ENCODE data around the gene COLEC12. TPM values are rescaled to one million over a fixed set of nuclear protein-coding genes. Genes with fewer than 3 reads are reported as not detected.

The COLEC12 gene
- total RNA-seq, 1 donor from 2014 or later, result 60.4 TPM

DNA sequence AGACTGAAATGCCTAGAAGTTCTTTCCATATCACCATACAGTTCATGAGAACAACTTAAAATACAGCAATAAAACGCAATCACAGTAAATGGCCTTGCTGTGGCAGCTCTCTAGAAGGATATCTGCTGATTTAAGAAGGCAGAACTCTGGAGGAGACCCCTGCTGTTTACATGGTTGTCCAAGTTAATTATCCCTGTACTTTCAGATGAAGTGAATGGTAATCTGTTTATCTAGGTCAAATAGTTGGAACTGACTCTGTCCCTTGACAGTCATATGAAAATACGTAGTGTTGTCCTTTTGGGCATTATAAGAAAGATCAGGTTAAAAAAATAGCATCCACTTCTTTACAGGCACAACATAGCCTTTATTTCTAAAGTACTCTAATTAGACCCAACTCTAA, 115.6 kb downstream of the COLEC12 start:
- DNase-seq, result no peak

DNA sequence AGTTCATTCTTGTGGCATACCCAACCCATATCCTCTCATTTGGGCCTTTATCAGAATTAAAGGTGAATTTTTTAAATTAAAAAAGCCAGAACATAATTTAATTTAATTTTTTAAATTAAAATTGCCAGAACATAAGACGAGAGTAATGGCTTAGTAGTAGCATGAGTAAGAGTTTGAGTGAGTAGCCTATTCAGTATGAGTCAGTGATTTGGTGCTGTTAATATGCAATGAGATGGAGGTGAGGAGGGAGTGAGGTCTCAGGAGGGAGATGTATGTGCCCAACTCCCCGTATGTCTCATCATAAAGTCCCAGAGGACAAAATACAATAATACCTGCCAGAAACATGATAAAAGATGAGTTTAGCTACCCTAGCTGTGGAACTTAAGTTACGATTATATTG, 117.4 kb downstream of the COLEC12 start:
- no peak for DNase-seq

DNA sequence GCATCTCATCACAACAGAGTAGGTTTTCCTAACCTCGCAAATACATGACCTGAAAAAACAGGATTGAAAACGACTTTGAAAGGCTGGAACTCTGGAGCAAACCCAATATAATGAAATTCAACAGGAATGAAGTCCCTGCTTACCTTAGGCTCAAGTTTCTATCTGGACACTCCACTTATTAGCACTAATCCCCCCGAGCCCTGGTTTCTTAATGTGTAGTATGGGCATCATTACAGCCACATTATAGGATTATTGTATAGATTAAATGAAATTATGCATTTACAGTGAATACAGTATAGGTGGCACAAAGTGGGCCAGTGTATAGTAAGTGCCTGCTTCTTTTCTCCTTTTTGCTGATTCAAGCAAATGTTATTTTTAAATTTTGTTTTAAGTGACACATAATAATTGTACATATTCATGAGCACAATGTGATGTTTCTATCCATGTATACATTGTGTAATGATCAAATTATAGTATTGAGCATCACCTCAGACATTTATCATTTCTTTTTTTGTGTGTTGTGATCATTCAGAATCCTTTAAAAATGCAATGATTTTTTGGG, 118.0 kb downstream of the COLEC12 start:
- DNase-seq, result no peak

DNA sequence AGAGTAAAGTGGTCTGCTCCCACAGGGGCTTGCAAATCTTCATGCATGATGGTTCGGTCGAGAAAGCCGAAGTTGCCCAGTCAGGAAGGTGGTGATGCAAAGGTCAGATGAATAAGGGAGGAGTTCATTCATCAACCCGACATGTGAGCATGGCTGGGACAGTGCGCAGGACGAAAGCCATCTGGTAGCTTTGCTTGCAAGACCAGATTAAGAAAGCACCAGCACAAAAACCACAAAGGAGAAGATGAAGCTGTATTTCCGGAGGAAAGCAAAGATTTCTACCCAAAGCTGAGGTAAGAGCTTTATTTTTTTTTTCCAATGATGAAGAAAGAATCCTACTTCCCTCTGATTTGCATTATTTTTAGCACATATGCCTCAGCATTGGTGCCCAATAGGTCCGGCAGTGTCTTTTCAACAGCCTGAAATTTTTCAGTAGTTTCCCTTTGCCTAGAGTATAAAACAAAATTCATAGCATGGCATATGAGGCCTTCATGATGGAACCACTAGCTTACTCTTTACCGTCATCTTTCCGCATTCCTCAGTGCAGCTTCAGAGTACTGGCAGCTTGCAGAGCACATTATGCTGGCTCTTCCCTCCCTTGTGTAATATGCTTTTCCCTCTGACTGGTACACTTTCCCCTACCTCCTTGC, 120.7 kb downstream of the COLEC12 start:
- no peak for DNase-seq

DNA sequence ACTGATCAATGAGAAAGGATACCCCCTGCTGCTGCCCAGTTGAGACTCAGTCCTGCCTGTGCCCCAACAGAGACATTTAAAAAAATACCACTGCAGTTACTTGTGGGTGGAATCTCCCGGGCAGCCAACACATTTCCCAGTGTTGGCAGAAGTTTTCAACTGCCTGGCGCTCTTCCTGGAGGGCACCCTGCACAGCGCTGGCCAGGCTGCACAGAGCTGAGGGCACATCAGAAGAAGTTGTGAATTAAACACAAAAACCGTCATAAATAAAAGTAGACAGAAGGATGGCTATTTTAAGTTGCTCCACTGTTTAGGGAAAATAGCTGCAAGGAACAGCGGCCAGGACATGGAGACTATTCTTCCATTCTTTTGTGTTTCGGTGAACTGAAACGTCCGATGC, 122.4 kb downstream of the COLEC12 start:
- no peak for DNase-seq

DNA sequence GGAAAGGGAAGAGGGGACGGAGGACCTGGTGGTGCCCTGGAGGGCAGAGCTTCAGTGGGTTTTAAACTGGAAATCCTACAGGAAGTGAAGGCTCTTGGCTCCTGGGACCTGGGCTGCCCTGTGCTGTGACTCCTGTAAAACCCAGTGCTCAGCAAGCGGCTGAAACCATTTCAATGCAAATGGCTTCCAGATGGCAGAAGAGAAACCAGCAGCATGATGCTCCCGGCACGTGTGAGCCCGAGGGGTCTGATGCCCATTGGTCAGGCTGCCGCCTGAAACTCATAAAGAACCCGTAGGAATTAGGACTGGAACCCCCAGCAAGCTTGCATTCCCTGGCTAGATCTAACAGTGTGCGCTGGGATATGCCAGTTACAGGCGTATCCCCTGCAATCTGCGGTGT, 123.4 kb downstream of the COLEC12 start:
- no peak for DNase-seq

DNA sequence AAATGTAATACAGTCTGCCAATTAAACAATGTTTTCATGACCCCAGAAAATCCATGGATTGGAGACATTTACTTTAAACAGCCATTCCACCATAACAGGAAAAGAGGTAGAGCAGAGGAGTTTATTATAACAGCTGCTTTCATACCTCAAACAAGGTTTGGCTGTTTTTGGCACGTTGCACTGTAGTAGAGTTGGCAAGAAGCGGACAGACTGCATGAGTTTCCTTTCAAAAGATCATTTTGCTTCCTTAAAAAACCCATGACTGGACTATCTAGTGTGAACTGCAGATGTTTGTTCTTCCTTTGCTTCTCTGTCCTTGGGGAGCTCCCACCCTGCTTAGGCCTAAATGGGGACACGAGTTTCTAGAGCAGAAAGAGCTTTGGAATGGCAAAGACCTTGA, 124.2 kb downstream of the COLEC12 start:
- peak; percentile 84 for DNase-seq

DNA sequence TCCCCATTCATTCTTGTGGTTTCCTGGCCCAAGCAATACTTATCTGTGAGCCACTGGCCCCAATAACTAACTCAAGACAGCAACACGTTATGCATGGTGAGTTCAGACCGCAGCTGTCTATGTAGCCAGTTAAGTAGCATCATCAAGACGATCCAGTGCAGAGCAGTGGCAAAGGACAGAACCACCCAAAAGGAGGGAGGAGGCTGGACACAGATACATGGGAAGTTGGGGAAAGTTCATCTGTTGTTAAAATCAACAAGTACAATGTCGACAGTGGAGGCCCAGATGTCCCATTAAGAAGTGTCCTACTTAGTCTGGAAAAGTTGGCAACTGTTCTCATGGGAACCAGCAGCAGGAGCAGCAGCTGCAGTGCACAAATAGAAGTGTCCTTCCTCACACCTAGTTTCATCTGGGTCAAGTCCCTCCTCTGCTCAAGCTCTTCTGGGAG, 125.8 kb downstream of the COLEC12 start:
- peak; percentile 81 for DNase-seq

DNA sequence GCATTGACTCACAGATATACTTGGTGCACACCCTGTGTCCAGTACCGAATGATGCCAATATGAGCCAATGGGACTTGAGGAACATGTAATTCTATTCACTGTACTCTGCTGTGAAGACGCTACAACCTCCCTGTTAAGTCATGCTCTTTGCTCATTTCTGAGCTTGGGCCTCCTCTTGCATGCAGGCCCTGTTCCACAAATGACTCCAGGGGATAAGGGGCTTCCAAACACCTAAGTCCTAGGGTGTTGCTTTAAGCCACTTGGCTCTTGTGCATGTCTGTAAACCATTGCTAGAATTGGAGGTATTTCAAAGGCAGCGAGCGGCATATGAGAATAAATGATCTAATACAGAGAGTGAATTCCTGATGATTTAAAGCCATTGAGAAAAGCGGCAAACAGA, 126.7 kb downstream of the COLEC12 start:
- DNase-seq, result no peak

DNA sequence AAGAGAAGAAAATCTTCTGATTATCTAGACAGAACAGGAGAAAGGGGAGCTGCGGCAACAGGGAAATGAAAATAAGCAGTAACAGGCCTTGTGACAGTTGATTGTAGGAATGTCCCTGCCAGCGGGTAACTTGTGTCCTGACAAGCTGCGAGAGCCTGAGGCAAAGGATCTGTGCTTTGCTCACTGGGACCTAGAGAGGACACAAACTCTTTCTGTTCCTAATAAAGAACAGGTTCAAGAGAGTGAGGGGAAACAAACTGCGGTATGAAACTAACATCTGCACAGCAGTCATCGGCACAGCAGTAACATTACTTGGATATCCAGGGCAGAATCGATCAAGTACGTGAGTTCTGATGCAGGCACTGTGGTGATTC, 128.9 kb downstream of the COLEC12 start:
- DNase-seq, result peak; percentile 62

DNA sequence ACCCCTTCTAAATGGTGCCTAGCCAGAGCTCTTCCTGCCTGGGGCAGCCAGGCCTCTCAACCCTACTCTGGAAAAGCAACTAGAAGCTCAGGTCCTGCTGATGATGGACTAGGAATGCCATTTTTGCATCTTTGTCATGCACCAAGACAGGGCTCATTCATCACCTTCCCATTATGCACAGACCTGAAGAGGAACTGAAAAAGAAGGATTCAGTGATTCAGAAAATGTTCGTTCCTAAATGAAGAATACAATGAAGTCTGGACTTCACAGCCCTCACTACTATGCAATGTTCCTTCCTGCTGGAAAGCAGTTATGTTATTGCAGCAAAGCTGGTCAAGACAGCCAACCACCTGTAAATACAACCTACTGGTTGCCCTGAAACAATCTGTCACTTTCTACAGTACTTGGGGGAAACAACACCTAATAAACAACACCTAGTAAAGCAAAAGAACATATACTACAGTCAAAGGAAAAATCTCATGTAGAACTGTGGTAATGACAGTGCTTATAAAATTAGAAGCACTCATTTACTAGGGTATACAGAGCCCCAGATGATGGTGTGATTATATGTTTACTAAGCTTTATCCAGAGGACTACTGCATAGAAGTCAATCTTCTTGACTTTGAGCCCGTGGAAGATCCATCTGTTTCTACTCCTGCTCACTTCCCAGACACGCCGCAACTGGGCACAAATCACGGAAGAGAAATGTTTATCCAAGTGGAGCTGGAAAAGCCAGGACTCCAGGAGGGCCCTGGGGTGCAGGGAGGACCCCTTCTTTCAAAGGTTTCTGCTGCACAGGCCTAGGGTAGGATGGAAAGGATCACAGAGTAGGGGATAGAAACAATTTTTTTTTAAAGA, 129.5 kb downstream of the COLEC12 start:
- DNase-seq, result peak; percentile 60

DNA sequence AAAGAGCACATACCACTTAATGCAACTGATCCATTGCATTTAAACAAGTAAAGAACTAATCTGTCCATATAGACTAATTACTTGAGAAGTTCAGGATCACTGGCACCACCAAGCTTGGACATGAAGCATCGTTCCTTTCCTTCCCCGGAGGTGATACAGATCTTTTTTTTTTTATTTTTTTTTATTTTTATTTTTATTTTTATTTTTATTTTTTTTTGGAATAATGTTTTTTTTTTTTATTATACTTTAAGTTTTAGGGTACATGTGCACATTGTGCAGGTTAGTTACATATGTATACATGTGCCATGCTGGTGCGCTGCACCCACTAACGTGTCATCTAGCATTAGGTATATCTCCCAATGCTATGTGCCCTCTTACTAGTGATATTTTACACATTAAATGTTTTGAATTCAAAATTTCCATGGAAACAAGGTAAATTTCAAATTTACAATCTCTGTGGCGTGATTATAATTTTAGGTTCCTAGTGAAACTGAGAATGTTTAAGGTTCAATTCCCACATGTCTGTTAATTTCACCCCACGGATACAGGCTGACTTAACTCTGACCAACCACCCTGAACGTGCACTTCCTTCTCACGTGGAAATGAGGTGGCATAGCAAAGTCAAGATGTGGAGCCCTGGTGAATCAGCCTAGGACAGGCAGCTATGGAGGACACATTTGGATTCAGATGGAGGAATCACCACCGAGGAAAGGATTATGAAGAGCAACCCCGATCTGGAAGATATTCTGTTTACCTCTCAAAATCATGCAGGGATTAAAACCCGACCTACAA, 131.1 kb downstream of the COLEC12 start:
- no peak for DNase-seq

DNA sequence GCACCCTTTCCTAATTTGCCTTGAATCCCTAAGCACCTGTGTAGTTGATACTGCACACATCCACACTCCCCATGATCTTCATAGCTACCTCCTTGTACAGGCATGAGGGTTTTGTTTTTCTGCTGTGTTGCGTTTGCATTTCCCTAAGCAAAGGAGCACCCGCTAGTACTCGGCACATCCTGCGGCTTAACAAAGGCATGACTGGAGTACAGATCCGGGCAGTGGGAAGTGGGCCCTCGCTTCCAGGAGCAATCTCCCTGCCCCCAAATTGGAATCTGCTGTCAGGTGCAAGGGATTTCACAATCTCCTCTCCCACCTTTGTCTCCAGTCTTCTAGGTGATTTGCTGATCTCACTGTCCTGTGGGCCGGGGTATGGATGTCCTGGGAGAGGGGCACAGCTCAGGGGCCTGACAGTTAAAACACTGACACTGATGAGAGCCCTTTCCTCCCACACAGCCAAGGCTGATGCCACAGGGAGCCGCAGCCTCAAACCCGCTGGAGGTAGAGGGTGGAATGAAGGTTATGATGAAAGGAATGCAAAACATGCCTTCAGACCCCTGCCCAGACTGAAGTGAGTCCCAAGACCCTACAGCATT, 133.9 kb downstream of the COLEC12 start:
- DNase-seq, result no peak

DNA sequence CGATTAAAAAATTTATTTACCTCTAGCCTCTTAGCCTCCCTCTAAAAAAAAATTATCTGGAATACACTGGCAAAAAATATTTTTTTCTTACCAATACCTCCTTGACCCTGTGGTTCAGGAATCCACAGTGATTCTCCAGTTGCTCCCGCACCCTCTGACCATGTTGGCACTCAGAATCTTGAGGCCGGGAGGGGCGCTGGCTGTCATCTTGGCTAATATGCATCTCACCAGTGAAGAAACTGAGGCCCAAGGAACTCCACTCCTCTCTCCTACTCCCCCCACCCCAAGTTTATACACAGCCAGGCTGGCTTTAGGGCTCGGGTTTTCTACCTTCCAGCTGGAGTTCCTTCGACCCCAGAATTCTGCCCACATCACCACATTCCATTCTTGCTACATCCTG, 134.8 kb downstream of the COLEC12 start:
- no peak for DNase-seq

DNA sequence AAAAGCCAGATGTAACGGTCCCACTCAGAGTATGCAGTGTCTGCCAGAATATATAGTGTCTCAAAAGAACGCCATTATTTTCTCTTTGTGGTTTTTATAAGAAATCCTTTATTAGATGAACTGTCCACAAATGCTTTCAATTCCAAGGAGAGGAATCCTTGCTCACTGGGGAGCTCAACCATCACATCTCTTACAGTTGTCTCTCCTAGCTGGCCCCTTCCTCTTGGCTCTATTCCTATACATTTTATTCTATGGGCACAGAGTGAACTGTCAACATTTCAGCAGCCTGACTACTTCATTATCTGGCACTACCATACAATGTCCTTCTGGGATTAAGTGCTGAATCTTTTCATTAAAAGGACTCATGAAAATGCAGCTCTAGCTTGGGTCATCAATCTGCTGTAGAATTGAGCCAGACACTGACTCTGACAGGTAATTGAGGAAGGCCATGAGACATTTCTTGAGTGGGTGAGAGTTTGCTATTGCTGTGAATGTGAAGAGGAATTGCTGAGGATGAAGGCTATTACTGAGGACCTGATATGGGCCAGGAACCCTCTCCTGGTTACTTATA, 136.2 kb downstream of the COLEC12 start:
- DNase-seq, result no peak

DNA sequence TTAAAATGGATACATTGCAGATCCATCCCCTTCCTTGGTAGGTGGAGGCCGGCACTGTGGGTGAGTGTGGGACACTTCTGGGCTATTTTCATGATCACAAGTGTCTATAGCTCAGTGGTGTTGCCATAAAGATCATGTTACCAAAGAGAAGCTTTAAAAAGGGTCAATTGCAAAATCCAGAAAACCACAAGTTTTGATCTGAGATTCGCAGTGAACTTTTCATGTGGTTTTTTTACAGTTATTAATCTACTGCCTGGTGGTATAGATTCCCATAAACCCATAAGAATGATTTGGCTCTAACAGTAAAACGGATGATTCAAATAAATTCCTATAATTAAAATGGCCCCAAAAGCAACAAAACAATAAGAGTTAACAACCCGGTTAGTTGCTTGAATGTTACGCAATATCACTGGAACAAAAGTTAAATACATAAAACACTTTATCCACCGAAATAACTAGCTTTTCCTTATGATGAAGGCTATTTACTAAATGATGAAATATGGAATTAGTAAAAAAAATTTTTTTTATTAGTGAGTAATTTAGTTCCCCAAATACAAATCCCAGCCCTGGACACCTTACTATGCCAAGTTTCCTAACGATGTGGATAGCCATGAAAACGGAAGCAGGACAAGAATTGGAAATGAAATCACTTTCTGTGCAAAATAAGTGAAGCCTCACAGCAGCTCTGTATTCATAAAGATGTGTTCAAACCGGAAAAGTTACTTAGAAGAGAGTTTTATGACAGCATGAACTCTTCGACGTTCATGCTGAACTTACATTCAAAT, 137.0 kb downstream of the COLEC12 start:
- no peak for DNase-seq

DNA sequence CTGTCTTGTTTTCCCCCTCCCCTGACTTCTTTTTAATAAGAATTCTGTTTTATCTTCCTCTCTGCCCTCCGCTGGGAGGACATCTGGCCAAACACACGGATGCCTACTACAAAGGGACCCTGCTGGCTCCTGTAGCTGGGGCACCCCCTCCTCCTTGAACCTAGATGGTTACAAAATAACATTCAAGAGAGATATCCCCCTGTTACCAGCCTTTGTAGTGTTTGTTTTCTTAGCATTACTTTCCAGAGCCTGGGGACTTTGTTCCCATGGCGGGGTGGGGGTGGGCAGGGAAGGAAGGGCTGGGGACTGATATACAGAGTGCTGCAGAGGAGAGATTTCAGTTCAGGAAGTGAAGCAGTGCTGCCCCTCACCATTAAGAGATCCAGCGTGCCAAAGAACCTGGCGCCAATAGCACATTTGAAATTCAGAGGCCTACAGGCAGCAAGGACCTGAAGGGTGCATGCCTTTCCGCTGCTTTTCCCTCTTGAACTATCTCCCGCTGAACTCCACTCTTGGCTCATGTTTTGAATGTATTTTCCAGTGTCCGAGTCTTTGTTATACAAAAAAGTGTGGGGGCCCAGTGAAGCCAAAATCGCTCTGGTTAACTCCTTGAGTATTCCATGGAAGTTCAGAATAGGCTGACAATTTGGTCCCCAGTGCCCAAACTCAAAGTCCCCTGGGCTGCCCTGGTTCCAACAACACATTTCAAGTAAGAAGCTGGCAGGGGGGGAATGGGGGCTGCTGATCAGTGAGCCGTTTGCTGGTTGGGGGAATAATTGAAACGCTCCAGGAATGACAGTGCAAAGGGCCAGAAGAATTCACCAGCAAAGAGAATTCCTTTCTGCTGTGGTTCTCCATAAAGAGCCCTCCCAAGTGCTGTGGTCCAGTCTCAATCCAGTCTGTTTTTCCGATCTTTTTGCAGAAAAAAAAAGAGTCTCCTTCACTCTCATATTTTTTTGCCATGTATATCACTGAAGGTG, 137.9 kb downstream of the COLEC12 start:
- DNase-seq, result peak; percentile 46

DNA sequence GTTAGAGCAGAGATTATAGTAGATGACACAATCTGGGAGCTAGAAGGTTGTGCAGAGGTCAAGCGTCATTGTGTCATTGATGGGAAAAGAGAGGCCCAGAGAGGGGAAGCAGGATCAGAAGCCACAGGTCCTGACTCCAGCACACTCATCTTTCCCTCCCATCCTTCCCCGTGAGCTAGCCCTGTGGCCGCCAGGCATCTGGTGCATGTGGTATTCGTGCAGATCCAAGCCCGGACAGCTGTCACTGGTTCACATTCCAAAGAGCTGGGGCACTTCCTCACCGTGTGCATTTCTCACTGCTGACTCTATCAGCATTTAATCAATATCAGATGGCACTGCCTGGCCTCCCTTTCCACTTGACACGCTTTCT, 138.6 kb downstream of the COLEC12 start:
- DNase-seq, result peak; percentile 84

DNA sequence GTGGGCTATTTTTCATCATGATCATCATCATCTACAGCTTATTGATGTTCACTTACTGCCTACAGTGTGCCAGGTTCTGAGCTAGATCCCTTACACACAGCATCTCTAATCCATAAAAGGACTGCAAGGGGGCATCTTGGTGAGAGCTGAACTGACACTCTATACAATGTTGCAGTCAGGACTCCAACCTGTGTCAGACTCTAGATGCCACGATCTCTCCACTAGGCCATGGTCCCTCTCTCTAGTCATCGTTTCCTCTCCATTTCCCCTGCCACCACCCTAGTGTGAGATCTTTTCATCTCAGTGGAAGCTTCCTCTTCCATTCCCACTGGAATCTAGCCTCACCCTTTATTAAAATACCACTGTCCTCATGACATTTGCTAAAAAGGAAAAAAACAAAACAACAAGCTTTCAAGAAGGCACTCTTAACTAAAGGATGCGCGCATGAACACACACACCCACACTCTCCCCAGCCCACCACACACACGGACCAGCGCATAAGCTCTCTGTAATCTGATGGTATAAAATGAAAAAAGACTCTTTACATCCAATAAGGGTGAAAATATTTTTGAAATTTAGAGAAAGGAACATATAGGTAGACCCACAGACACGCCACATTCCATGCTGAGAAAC, 139.3 kb downstream of the COLEC12 start:
- no peak for DNase-seq
